ENCODE results near the gene PNPLA5. TPM values are rescaled to one million over a fixed set of nuclear protein-coding genes. Genes with fewer than 3 reads are reported as not detected.

PNPLA5 gene
- total RNA-seq, 4 donors from 2014 or later = not detected

GRCh38 chr22:43900206-43900605 is 8.4 kb upstream of the PNPLA5 start:
- Histone ChIP-seq H3K4me3 (no peak overlapping the region), H3K27ac (no peak overlapping the region), H3K36me3 (no peaks in the 10 kb centered on the region), H3K27me3 (no peaks in the 10 kb centered on the region), H3K4me1 (no peaks in the 10 kb centered on the region), H3K9me3 (no peaks in the 10 kb centered on the region)
- intact Hi-C loops (cut with DNase I; ENCODE audit: low total_unique reads) = no loop called here
- no peak for TF ChIP-seq CTCF (IDR thresholded peaks at IDR 0.05)
- TF ChIP-seq POLR2A (IDR thresholded peaks at IDR 0.05) = no peak
- no peak for DNase-seq

DNA sequence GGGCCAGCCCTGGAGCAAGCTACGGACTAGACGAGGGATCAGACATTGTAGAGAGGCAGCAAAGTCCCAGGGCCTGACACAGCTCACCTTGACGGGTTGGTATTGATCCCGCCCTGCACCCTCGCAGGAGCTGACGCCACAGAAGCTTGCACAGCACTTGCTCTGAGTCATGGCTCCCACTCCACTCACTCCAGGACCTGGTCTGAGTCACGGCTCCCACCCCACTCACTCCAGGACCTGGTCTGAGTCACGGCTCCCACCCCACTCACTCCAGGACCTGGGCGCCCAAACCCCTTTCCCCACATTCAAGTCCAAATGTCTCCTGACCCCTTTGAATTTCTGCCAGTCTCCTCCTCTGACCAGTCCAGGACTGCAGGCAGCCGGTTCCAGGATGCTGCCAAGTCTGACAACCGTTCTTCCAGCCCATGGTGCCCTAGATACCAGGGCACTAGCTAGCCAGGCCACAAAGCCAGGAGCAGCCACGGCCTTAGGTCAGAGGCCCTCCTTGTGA is 6.0 kb upstream of the PNPLA5 start:
- no peak overlapping the region for H3K4me3 ChIP-seq
- H3K27ac ChIP-seq = no peak overlapping the region
- no peak for DNase-seq
- no peaks in the 10 kb centered on the region for H3K4me1 ChIP-seq
- H3K27me3 ChIP-seq = no peaks in the 10 kb centered on the region
- no peak for TF ChIP-seq POLR2A (IDR thresholded peaks at IDR 0.05)
- TF ChIP-seq CTCF (IDR thresholded peaks at IDR 0.05) = no peak
- H3K9me3 ChIP-seq = no peaks in the 10 kb centered on the region
- H3K36me3 ChIP-seq = no peaks in the 10 kb centered on the region
- intact Hi-C loops (cut with DNase I; ENCODE audit: low total_unique reads) = no loop called here

GRCh38 chr22:43895986-43896645 is 4.3 kb upstream of the PNPLA5 start:
- H3K27me3 ChIP-seq = peaks cover under 1 to 6% of the 10 kb centered on the region in 2 donors
- H3K36me3 ChIP-seq = no peaks in the 10 kb centered on the region
- no peak overlapping the region for H3K4me3 ChIP-seq
- H3K4me1 ChIP-seq = no peaks in the 10 kb centered on the region
- intact Hi-C loops (cut with DNase I; ENCODE audit: low total_unique reads) = no loop called here
- TF ChIP-seq CTCF (IDR thresholded peaks at IDR 0.05) = no peak
- no peak for TF ChIP-seq POLR2A (IDR thresholded peaks at IDR 0.05)
- H3K9me3 ChIP-seq = no peaks in the 10 kb centered on the region
- DNase-seq = no peak
- no peak overlapping the region for H3K27ac ChIP-seq

GRCh38 chr22:43894122-43894521 is 2.3 kb upstream of the PNPLA5 start:
- intact Hi-C loops (cut with DNase I; ENCODE audit: low total_unique reads) = no loop called here
- no peaks in the 10 kb centered on the region for H3K36me3 ChIP-seq
- TF ChIP-seq POLR2A (IDR thresholded peaks at IDR 0.05) = no peak
- no peak for TF ChIP-seq CTCF (IDR thresholded peaks at IDR 0.05)
- H3K4me3 ChIP-seq = no peak overlapping the region
- H3K27ac ChIP-seq = no peak overlapping the region
- DNase-seq = no peak
- peaks cover 6 to 19% of the 10 kb centered on the region in 2 donors for H3K27me3 ChIP-seq
- no peaks in the 10 kb centered on the region for H3K4me1 ChIP-seq
- H3K9me3 ChIP-seq = no peaks in the 10 kb centered on the region

- DNase-seq = no peak
- H3K4me3 ChIP-seq = no peak overlapping the region
- peaks cover 6 to 19% of the 10 kb centered on the region in 2 donors for H3K27me3 ChIP-seq
- intact Hi-C loops (cut with DNase I; ENCODE audit: low total_unique reads) = no loop called here
- H3K36me3 ChIP-seq = no peaks in the 10 kb centered on the region
- H3K27ac ChIP-seq = no peak overlapping the region
- no peaks in the 10 kb centered on the region for H3K4me1 ChIP-seq
- no peak for TF ChIP-seq CTCF (IDR thresholded peaks at IDR 0.05)
- no peak for TF ChIP-seq POLR2A (IDR thresholded peaks at IDR 0.05)
- no peaks in the 10 kb centered on the region for H3K9me3 ChIP-seq
Measured at GRCh38 chr22:43893266-43893665, 1.5 kb upstream of the PNPLA5 start.
